ENCODE results near the gene ZNF213. TPM values are rescaled to one million over a fixed set of nuclear protein-coding genes. Genes with fewer than 3 reads are reported as not detected.

The ZNF213 gene
- total RNA-seq, 1 donor from 2014 or later = 7.6 TPM

DNA sequence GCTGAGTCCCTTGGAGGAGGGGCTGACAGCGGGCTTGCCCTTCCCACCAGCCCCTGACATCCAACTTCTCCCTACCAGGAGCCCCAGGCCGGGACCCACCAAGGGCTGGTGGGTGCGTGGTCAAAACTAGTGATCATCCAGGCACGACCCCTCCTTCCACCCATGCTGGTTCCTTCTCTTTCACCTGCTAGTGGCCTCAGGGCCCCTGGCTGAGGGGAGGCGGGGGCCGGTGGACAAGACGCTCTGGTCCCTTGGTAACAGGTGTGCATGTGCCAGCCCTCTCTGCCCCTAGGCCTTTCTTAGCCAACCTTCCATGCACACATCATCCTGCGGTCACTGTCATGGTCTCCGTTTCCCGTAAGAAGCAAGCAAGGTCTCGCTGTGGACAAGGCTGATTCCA, 8.4 kb downstream of the ZNF213 start:
- Histone ChIP-seq H3K36me3 (ENCODE audit: control insufficient read depth, insufficient read depth, low read length) (peaks cover 8% of the 10 kb centered on the region), H3K27me3 (ENCODE audit: control insufficient read depth, insufficient read depth, low read length) (no peaks in the 10 kb centered on the region), H3K4me3 (ENCODE audit: low read depth, low read length) (no peak overlapping the region)
- FAIRE-seq = peak; percentile 28
- no peak for DNase-seq (ENCODE audit: low read depth)
- TF ChIP-seq CTCF (IDR thresholded peaks at IDR 0.05; ENCODE audit: insufficient read depth, low read length, severe bottlenecking) = no peak

DNA sequence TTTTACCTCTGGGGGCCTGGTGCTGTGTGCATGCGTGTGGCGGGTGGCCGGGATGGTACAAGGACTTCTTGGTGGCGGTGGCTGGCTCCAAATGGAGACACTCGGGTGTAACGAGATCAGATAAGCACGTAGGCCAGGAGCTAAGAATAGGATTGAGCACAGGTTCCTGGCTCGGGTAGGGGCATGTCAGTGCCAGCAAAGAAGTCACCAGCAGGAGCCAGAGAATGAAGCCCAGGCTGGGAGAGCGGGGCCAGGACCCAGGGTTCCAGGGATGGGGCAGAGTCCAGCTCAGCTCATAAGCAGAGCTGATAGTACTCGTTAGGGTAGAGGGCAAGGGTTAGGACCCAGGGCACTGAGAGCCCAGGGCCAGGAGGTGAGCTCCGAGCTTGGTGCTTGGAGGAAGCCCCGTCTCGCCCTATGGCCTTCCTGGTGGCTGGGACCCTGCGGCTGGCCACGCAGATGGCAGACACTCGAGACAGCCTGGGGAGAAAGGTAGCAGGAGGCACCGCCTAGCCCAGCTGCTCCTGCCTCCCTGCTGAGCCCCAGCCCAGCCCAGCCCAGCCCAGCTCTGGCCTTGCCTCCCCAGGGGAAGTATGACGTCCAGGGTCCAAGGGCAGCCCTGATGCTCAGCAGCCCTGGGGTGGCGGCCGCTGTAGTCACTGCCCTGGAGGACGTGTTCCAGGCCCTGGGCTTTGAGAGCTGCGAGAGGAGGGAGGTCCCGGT, 8.9 kb downstream of the ZNF213 start:
- TF ChIP-seq CTCF (IDR thresholded peaks at IDR 0.05; ENCODE audit: insufficient read depth, low read length, severe bottlenecking) = no peak
- DNase-seq (ENCODE audit: low read depth) (no peak), FAIRE-seq (peak; percentile 43)
- Histone ChIP-seq H3K27me3 (ENCODE audit: control insufficient read depth, insufficient read depth, low read length) (no peaks in the 10 kb centered on the region), H3K36me3 (ENCODE audit: control insufficient read depth, insufficient read depth, low read length) (peaks cover 8% of the 10 kb centered on the region), H3K4me3 (ENCODE audit: low read depth, low read length) (no peak overlapping the region)

- H3K27me3 ChIP-seq (ENCODE audit: control insufficient read depth, insufficient read depth, low read length) = no peaks in the 10 kb centered on the region
- peaks cover 7% of the 10 kb centered on the region for H3K36me3 ChIP-seq (ENCODE audit: control insufficient read depth, insufficient read depth, low read length)
- H3K4me3 ChIP-seq (ENCODE audit: low read depth, low read length) = no peak overlapping the region
- FAIRE-seq (no peak), DNase-seq (ENCODE audit: low read depth) (no peak)
- no peak for TF ChIP-seq CTCF (IDR thresholded peaks at IDR 0.05; ENCODE audit: insufficient read depth, low read length, severe bottlenecking)
Observed at GRCh38 chr16:3144321-3144983, 9.6 kb downstream of the ZNF213 start.

DNA sequence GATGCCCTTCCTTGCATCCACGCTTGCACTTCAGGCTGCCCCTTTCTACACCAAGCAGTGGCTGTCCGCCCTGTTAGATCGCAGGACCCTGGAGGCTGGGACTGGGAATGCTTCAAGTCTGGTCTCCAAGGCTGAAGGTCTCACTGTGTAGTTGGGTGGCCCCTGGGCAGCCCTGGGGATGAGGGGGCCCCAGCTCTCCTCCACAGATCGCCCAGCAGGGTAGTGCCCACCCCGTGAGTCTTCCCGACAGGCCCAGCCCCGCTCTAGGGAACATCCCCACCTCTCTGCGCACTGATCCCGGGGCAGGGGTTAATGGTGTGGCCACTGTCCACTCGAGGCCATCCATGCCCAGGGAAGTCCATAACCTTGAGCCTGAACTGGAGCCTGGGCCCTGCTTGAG, 10.3 kb downstream of the ZNF213 start:
- no peak for DNase-seq (ENCODE audit: low read depth)

DNA sequence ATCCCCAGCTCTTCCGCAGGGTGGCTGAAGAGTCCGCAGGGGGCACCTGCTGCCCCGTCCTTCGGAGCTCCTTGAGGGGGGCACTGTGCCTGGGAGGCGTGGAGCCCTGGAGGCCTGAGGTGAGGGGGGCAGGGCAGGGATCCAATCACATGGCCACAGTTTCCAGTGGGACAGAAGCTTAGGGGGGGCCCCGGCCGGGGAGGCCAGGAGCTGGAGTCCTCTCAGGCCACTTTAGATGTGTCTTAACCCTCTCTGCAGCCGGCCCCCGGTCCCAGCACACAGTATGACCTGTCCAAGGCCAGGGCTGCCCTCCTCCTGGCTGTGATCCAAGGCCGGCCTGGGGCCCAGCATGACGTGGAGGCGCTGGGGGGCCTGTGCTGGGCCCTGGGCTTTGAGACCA, 10.8 kb downstream of the ZNF213 start:
- FAIRE-seq (no peak), DNase-seq (ENCODE audit: low read depth) (no peak)
- H3K4me3 ChIP-seq (ENCODE audit: low read depth, low read length) = no peak overlapping the region
- no peaks in the 10 kb centered on the region for H3K27me3 ChIP-seq (ENCODE audit: control insufficient read depth, insufficient read depth, low read length)
- no peak for TF ChIP-seq CTCF (IDR thresholded peaks at IDR 0.05; ENCODE audit: insufficient read depth, low read length, severe bottlenecking)
- peaks cover 7% of the 10 kb centered on the region for H3K36me3 ChIP-seq (ENCODE audit: control insufficient read depth, insufficient read depth, low read length)

More for the DNA sequence above, 10.3 kb downstream of the ZNF213 start:
- Histone ChIP-seq H3K27me3 (ENCODE audit: control insufficient read depth, insufficient read depth, low read length) (no peaks in the 10 kb centered on the region), H3K4me3 (ENCODE audit: low read depth, low read length) (no peak overlapping the region), H3K36me3 (ENCODE audit: control insufficient read depth, insufficient read depth, low read length) (peaks cover 7% of the 10 kb centered on the region)
- no peak for FAIRE-seq
- TF ChIP-seq CTCF (IDR thresholded peaks at IDR 0.05; ENCODE audit: insufficient read depth, low read length, severe bottlenecking) = no peak

Data from bronchial epithelial cell (primary cell).